ENCODE measurements around the gene EDRF1. TPM values are rescaled to one million over a fixed set of nuclear protein-coding genes. Genes with fewer than 3 reads are reported as not detected.

The EDRF1 gene
- total and polyA plus RNA-seq, 9 donors: 17.0 to 29.0 (median 23.5) TPM

DNA sequence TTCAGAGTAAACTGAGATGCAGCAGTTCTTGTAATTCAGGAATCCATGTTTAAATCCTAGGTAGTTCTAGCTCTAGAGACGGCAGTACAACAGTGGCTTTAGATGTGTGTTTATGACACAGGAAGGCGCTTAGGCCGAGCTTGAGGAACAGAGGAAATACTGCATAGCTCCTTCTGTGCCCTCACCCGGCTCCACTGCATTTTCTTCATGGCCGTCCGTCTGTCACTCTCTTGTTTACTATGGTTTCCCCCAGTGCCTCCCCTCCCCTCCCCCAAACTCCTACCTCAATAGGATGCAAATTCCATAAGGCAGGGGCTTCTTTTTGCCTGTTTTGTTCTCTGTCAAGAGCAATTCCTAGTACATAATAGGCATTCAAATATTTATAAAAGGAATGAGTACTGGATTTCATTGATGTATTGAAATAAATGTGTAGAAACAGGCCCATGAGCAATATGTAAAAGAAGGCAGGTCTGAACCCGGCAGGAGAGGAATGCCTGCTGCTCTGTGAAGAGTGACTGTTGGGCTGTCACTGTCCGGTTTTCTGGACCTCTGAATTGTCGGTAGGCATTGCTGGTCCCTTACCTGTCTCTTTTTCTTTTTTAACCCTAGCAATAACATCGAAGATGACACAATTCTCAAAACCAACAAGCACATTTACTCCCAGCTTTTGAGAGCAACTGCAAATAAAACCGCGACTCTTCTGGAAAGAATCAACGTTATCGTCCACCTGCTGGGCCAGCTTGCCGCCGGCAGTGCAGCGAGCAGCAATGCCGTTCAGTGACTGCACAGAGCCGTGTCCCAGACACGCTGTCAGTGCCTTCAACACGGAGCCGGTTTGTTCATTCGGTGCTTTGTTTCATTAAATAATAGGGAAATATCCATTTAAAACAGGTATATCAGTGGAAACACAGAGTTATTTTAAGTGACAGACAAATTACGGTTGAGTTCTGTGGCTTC is 43.5 kb downstream of the EDRF1 start:
- 90 to 92% (median 92%) methylated on average over 24 of the region's 24 CpGs for WGBS, 3 donors
- H3K4me3 ChIP-seq: no peak overlapping the region
- H3K36me3 ChIP-seq: no peaks in the 10 kb centered on the region
- intact Hi-C loops (cut with DNase I): no loop called here
- no peaks in the 10 kb centered on the region for H3K27me3 ChIP-seq
- TF ChIP-seq POLR2A (IDR thresholded peaks at IDR 0.05) (no peak), EP300 (IDR thresholded peaks at IDR 0.05) (no peak)
- TF ChIP-seq, protein P1, sequence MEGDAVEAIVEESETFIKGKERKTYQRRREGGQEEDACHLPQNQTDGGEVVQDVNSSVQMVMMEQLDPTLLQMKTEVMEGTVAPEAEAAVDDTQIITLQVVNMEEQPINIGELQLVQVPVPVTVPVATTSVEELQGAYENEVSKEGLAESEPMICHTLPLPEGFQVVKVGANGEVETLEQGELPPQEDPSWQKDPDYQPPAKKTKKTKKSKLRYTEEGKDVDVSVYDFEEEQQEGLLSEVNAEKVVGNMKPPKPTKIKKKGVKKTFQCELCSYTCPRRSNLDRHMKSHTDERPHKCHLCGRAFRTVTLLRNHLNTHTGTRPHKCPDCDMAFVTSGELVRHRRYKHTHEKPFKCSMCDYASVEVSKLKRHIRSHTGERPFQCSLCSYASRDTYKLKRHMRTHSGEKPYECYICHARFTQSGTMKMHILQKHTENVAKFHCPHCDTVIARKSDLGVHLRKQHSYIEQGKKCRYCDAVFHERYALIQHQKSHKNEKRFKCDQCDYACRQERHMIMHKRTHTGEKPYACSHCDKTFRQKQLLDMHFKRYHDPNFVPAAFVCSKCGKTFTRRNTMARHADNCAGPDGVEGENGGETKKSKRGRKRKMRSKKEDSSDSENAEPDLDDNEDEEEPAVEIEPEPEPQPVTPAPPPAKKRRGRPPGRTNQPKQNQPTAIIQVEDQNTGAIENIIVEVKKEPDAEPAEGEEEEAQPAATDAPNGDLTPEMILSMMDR (IDR thresholded peaks at IDR 0.05): no peak
- DNase-seq: no peak
- no peak overlapping the region for H3K27ac ChIP-seq
- no peaks in the 10 kb centered on the region for H3K9me3 ChIP-seq
- H3K4me1 ChIP-seq (ENCODE audit: insufficient read depth): no peaks in the 10 kb centered on the region

DNA sequence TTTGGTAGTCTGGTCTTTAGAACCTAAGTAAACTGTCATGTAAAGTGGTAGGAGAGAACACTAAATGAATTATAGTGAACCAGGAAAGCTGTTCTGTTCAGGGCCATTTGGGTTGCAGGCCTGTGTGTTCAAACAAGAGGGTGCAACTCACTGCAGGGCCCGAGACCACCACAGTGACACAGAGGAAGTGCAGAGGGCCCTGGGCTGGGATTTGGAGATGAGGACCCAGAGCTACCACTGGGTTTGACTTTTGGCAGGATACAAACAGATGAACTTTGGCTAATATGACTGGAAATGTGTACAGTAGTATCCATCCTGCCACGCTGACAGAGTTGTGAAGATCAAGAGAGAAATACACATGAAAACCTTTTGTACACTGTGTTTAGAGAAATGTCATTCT is 46.3 kb downstream of the EDRF1 start:
- peaks cover 3% of the 10 kb centered on the region for H3K4me1 ChIP-seq (ENCODE audit: insufficient read depth)
- no peak for DNase-seq
- no peaks in the 10 kb centered on the region for H3K9me3 ChIP-seq
- no peaks in the 10 kb centered on the region for H3K36me3 ChIP-seq
- no peak overlapping the region for H3K4me3 ChIP-seq
- TF ChIP-seq, protein P1 (IDR thresholded peaks at IDR 0.05): no peak
- TF ChIP-seq POLR2A (IDR thresholded peaks at IDR 0.05) (no peak), EP300 (IDR thresholded peaks at IDR 0.05) (no peak)
- 93 to 98% (median 96%) methylated on average over 2 of the region's 2 CpGs for WGBS, 3 donors
- no peaks in the 10 kb centered on the region for H3K27me3 ChIP-seq
- no peak overlapping the region for H3K27ac ChIP-seq
- intact Hi-C loops (cut with DNase I): no loop called here

GRCh38 chr10:125766511-125766910 is 47.0 kb downstream of the EDRF1 start:
- Histone ChIP-seq H3K4me3 (no peak overlapping the region), H3K9me3 (no peaks in the 10 kb centered on the region), H3K27ac (no peak overlapping the region), H3K4me1 (ENCODE audit: insufficient read depth) (peaks cover 3% of the 10 kb centered on the region), H3K36me3 (no peaks in the 10 kb centered on the region), H3K27me3 (no peaks in the 10 kb centered on the region)
- DNase-seq: no peak
- TF ChIP-seq EP300 (IDR thresholded peaks at IDR 0.05): no peak
- TF ChIP-seq, protein P1 (IDR thresholded peaks at IDR 0.05): no peak
- TF ChIP-seq POLR2A (IDR thresholded peaks at IDR 0.05): no peak
- 66 to 76% (median 69%) methylated on average over 4 of the region's 4 CpGs for WGBS, 3 donors
- intact Hi-C loops (cut with DNase I): no loop called here

- Histone ChIP-seq H3K4me1 (ENCODE audit: insufficient read depth) (peaks cover 3% of the 10 kb centered on the region), H3K36me3 (no peaks in the 10 kb centered on the region), H3K9me3 (no peaks in the 10 kb centered on the region), H3K27me3 (no peaks in the 10 kb centered on the region), H3K27ac (no peak overlapping the region), H3K4me3 (no peak overlapping the region)
- intact Hi-C loops (cut with DNase I): no loop called here
- no peak for TF ChIP-seq EP300 (IDR thresholded peaks at IDR 0.05)
- TF ChIP-seq POLR2A (IDR thresholded peaks at IDR 0.05): no peak
- TF ChIP-seq, protein P1 (IDR thresholded peaks at IDR 0.05): no peak
- 29 to 30% (median 30%) methylated on average over 4 of the region's 4 CpGs for WGBS, 3 donors
- DNase-seq: no peak
Observed at GRCh38 chr10:125768219-125768855, 48.8 kb downstream of the EDRF1 start.
